Activated B cell treated with CpG ODN at 0.5 μM for 24 hours (primary cell): ENCODE data around the gene TMEM198. TPM values are rescaled to one million over a fixed set of nuclear protein-coding genes. Genes with fewer than 3 reads are reported as not detected.

Experiments used
- ATAC-seq: fragments of 200-7000 bp; cut with Tn5 transposase; one replicate; pipeline ENCODE4 v1.10.0; 2021; ENCODE audit warnings: low read depth, mild to moderate bottlenecking, moderate library complexity
- CTCF ChIA-PET: fragments of 350-600 bp; sonication (Branson Sonifier 250); formaldehyde crosslinking; loops from one replicate; lab custom pipeline; 2021; ENCODE audit warnings: antibody characterized with exemption; lab: Charles Lee
- POLR2A ChIA-PET: fragments of 350-600 bp; sonication (Branson Sonifier 250); formaldehyde crosslinking; loops from one replicate; lab custom pipeline; 2021; ENCODE audit warnings: antibody characterized with exemption; lab: Charles Lee
- DNase-seq: peaks from one replicate; pipeline ENCODE4 v3.0.0; 2022
- H3K27ac Mint-ChIP-seq: one replicate; pipeline ENCODE4 v1.8.0; 2020; ENCODE audit warnings: mixed read lengths
- H3K27me3 Mint-ChIP-seq: one replicate; pipeline ENCODE4 v1.8.0; 2021; ENCODE audit warnings: mixed read lengths
- H3K36me3 Mint-ChIP-seq: one replicate; pipeline ENCODE4 v1.8.0; 2021; ENCODE audit warnings: low read depth, mixed read lengths
- H3K4me1 Mint-ChIP-seq: one replicate; pipeline ENCODE4 v1.8.0; 2021; ENCODE audit warnings: mixed read lengths
- H3K4me3 Mint-ChIP-seq: one replicate; pipeline ENCODE4 v1.8.0; 2020; ENCODE audit warnings: mild to moderate bottlenecking, mixed read lengths
- H3K9me3 Mint-ChIP-seq: one replicate; pipeline ENCODE4 v1.8.0; 2020; ENCODE audit warnings: mixed read lengths
- intact Hi-C: fragments of 100-400 bp; cut with micrococcal nuclease; formaldehyde crosslinking; loops from one replicate; pipeline ENCODE4 v1.15.1; 2024
- total RNA-seq: library from RNA; stranded (reverse); gene quantifications from 2 replicates; pipeline ENCODE4 v1.2.3, GENCODE V29; 2022
- TF ChIP-seq, protein P1 (sequence below): fragments of 200-600 bp; IDR thresholded peaks from one replicate; pipeline ENCODE4 v1.8.0; 2022; ENCODE audit warnings: antibody characterized with exemption, mild to moderate bottlenecking

Gene TMEM198
- total RNA-seq, 1 donor from 2014 or later: 1.2 TPM

DNA sequence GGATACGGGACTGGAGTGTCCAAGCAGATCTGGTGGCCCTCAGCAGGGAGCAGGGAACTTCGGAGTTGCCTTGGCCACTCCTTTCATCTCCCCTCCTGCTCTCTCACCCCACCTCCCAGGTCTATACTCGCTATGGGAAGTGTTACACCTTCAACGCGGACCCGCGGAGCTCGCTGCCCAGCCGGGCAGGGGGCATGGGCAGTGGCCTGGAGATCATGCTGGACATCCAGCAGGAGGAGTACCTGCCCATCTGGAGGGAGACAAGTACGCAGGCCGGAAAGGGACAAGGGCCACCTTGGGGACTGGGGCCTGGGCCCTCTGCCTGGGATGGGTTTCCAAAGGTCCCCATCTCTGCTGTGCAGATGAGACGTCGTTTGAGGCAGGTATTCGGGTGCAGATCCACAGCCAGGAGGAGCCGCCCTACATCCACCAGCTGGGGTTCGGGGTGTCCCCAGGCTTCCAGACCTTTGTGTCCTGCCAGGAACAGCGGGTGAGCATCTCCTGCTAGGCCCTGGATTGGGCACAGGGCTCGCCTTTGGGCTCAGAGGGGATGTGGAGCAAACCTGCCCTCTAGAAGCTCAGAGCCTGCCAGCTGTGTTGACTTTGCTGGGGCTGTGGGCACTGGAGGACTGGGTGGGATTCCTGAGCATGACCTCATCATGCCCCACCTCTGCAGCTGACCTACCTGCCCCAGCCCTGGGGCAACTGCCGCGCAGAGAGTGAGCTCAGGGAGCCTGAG lies 12.0 kb upstream of the TMEM198 start:
- POLR2A ChIA-PET: no interaction called here

DNA sequence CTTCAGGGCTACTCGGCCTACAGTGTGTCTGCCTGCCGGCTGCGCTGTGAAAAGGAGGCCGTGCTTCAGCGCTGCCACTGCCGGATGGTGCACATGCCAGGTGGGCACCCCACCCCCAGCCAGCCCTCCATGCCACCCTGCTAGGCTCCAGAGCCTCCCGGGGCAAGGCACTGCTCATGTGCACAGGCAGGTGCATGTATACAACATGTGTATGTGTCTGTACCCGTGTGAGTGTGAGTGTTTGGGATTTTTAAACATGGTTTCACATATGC lies 11.5 kb upstream of the TMEM198 start:
- POLR2A ChIA-PET: no interaction called here
- CTCF ChIA-PET: interaction anchor here (5.9 kb wide), 1 partner anchor 130 kb away, joined by 82 read pairs; no protein-coding TSS in a partner anchor
- Mint-ChIP-seq H3K27me3 (peaks cover 52% of the 10 kb centered on the region), H3K36me3 (no peaks in the 10 kb centered on the region), H3K9me3 (no peaks in the 10 kb centered on the region), H3K4me3 (no peak overlapping the region), H3K4me1 (no peaks in the 10 kb centered on the region), H3K27ac (no peak overlapping the region)
- ATAC-seq: no peak
- no peak for DNase-seq
- intact Hi-C loops: loop anchor here (5.0 kb wide), 1 partner anchor 475 kb away; no protein-coding TSS in a partner anchor
- TF ChIP-seq, protein P1, sequence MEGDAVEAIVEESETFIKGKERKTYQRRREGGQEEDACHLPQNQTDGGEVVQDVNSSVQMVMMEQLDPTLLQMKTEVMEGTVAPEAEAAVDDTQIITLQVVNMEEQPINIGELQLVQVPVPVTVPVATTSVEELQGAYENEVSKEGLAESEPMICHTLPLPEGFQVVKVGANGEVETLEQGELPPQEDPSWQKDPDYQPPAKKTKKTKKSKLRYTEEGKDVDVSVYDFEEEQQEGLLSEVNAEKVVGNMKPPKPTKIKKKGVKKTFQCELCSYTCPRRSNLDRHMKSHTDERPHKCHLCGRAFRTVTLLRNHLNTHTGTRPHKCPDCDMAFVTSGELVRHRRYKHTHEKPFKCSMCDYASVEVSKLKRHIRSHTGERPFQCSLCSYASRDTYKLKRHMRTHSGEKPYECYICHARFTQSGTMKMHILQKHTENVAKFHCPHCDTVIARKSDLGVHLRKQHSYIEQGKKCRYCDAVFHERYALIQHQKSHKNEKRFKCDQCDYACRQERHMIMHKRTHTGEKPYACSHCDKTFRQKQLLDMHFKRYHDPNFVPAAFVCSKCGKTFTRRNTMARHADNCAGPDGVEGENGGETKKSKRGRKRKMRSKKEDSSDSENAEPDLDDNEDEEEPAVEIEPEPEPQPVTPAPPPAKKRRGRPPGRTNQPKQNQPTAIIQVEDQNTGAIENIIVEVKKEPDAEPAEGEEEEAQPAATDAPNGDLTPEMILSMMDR: no peak

More for the DNA sequence above, 12.0 kb upstream of the TMEM198 start:
- CTCF ChIA-PET: interaction anchor here (2.5 to 5.9 kb wide), 2 partner anchors 11 to 129 kb away, joined by 11 to 82 read pairs; no protein-coding TSS in a partner anchor
- TF ChIP-seq, protein P1: no peak
- H3K27ac Mint-ChIP-seq: no peak overlapping the region
- peaks cover 55% of the 10 kb centered on the region for H3K27me3 Mint-ChIP-seq
- H3K9me3 Mint-ChIP-seq: no peaks in the 10 kb centered on the region
- H3K36me3 Mint-ChIP-seq: no peaks in the 10 kb centered on the region
- intact Hi-C loops: loop anchor here (2.0 to 5.0 kb wide), 2 partner anchors 23 to 475 kb away; no protein-coding TSS in a partner anchor
- H3K4me1 Mint-ChIP-seq: no peaks in the 10 kb centered on the region
- H3K4me3 Mint-ChIP-seq: no peak overlapping the region
- DNase-seq (no peak), ATAC-seq (no peak)

DNA sequence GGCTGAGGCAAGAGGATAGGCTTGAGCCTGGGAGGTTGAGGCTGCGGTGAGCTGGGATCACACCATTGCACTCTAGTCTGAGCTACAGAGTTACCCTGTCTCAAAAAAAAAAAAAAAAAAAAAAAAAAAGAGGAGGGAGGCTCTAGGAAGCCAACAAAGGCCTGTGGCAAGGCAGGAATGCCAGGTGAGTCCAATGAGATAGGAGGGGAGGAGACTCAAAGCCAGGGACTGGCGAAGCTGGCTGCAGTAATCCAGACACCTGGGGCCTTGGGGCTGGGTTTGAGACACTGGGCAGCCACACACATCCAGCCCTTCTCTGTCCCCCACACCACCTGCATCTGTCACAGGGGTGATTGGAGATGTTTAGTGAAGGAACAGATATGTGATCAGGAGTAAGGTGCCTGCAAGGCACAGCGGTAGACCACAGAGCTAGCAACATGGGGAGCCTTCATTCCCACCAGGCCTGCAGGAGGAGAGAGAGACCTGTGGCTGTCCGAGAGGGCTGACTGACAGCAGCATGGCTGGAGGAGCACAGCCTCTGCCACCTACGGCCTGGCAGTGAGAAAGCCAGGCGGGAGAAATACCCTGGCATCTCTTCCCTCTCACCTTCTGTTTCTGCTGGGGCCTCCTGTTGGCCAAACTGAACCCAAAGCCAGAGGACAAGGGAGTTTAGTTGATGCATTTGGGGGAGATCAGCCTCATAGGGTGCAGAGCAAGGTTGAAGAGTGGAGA lies 9.7 kb upstream of the TMEM198 start:
- Mint-ChIP-seq H3K9me3 (no peaks in the 10 kb centered on the region), H3K27ac (no peak overlapping the region), H3K36me3 (no peaks in the 10 kb centered on the region), H3K4me1 (no peaks in the 10 kb centered on the region), H3K4me3 (no peak overlapping the region), H3K27me3 (peaks cover 45% of the 10 kb centered on the region)
- CTCF ChIA-PET: no interaction called here
- intact Hi-C loops: loop anchor here (5.0 kb wide), 1 partner anchor 477 kb away; no protein-coding TSS in a partner anchor
- POLR2A ChIA-PET: no interaction called here
- ATAC-seq (no peak), DNase-seq (no peak)
- TF ChIP-seq, protein P1: no peak

DNA sequence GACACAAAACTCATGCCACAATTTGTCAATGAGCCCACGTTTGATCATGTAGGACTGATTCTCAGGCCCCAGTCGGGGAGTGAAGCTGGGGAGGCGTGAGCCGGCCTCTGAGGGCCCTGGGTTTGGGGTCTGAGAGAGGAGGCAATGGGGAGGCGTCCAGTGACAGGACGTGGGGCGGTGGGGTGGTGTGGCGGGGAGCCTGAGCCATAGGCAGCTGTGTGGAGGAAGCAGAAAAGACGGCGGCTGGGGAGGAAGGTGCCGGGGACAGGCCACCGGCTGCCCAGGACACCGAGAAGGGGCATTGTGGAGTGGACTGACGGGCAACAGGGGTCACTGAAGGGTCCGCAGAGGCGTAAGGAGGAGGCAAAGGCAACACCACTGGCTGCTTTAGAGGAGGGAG lies 7.4 kb upstream of the TMEM198 start:
- DNase-seq: no peak
- Mint-ChIP-seq H3K36me3 (no peaks in the 10 kb centered on the region), H3K9me3 (no peaks in the 10 kb centered on the region), H3K4me3 (no peak overlapping the region), H3K4me1 (peaks cover 4% of the 10 kb centered on the region), H3K27ac (no peak overlapping the region), H3K27me3 (peaks cover 32% of the 10 kb centered on the region)
- TF ChIP-seq, protein P1: no peak
- no peak for ATAC-seq
- ChIA-PET CTCF (no interaction called here), POLR2A (no interaction called here)
- intact Hi-C loops: no loop called here

DNA sequence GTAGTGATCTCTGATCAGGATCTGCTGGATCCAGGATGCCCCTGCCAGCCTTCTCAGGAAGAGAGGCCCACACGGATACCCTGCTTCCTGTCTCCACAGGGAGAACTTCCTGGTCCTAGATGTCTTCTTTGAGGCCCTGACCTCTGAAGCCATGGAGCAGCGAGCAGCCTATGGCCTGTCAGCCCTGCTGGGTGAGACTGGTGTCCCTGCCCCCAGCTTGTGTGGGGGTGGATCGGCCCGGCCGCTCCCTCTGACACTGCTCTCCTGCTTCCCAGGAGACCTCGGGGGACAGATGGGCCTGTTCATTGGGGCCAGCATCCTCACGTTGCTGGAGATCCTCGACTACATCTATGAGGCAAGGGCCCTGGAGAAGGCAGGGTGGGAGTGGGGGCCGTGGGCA lies 6.9 kb upstream of the TMEM198 start:
- POLR2A ChIA-PET: no interaction called here
- TF ChIP-seq, protein P1: no peak
- intact Hi-C loops: no loop called here
- peaks cover 5% of the 10 kb centered on the region for H3K4me1 Mint-ChIP-seq
- no peak overlapping the region for H3K27ac Mint-ChIP-seq
- CTCF ChIA-PET: no interaction called here
- ATAC-seq (no peak), DNase-seq (no peak)
- no peaks in the 10 kb centered on the region for H3K9me3 Mint-ChIP-seq
- peaks cover 27% of the 10 kb centered on the region for H3K27me3 Mint-ChIP-seq
- no peaks in the 10 kb centered on the region for H3K36me3 Mint-ChIP-seq
- H3K4me3 Mint-ChIP-seq: no peak overlapping the region
